HG02610 (cell line): ENCODE results near the gene SERTAD2.

Experiments
- ATAC-seq: cut with Tn5 transposase; IDR thresholded peaks from one replicate; pipeline ENCODE4 v1.9.1; 2021; ENCODE audit warnings: mild to moderate bottlenecking, moderate library complexity; ENCODE audit not compliant: unreplicated experiment

SERTAD2 gene, protein sequence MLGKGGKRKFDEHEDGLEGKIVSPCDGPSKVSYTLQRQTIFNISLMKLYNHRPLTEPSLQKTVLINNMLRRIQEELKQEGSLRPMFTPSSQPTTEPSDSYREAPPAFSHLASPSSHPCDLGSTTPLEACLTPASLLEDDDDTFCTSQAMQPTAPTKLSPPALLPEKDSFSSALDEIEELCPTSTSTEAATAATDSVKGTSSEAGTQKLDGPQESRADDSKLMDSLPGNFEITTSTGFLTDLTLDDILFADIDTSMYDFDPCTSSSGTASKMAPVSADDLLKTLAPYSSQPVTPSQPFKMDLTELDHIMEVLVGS

DNA sequence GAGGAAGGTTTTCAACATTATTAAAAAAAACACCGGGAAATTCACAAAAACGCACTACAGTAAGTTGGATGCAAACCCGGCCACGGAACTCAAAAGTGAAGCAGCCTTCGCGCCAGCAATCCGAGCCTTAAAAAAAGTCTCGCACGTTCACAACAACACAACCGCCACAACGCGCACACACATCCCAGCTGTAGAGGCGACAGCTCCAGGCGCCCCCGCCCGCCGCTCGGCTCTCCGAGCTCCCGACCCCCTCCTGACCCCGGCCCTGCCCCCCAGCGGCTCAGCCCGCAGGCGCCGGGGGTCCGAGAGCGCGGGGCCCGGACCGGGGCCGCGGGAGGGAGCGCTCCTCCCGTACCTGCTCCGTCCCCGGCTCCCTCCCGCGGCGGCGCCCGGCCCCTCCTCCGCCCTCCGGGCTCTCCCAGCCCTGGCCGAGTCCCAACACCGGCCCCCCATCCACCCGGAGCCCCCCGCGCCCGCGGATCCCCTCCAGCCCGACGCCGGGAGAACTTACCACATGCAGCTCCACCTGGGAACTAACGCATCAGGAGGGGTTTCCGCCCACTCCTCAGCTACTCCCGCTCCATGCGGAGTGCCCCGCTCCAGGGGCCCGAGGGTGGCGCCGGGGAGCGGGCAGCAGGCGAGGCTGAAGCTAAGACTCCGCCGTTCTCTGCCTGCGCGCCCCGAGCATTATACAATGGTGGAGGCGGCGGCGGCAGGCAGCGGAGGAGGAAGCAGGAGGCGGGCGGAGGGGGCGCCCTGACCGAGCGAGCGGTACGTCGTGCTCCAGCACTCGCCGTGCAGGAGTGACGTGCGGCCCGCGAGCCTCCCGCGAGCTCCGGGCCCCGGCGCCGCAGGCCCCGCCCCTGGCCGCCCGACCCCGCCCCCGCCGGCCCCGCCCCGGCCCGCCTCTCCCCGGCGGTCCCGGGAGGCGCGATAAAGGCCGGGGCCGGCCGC lies at the start of gene SERTAD2:
TSS of gene SERTAD2 (minus strand) at position 805 of the 954 bp plus-strand sequence. CDS start 17,042 bp downstream, outside the sequence.
- peak; percentile 69 for ATAC-seq

DNA sequence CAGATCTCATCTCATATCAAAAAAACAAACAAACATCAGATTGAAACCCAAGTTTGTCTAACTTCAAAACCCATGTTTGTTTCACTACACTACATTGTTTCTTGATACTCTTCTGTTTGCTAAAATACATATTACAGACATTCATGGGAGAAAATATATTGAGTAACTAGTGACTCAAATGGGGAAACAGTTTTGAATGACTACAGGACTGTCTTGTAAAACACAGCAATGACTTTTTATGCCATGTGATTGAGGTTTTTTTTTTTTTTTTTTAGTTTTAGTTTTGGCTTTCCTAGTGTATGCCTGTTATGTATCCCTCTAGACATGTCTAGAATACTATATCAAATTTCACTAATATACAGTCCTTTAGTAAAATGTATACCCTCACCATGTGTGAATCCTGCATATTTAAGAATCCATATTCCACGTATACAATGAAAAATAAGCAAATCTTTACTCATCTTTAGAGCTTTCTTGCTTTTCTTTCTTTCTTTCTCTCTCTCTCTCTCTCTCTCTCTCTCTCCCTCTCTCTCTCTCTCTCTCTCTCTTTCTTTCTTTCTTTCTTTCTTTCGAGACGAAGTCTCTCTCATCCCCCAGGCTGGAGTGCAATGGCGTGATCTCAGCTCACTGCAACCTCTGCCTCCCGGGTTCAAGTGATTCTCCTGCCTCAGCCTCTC lies 46.6 kb upstream of the SERTAD2 start:
- ATAC-seq, result peak; percentile 59

DNA sequence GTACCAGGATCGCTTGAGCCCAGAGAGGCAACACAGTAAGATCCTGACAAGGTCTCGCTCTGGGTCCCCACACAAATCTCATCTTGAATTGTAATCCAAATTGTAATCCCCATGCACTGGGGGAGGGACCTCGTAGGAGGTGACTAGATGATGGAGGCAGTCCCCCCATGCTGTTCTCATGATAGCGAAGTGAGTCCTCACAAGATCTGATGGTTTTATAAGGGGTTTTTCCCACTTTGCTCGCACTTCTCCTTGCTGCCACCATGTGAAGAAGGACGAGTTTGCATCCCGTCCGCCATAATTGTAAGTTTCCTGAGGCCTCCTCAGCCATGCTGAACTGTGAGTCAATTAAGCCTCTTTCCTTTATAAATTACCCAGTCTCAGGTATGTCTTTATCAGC lies 46.0 kb upstream of the SERTAD2 start:
- peak; percentile 25 for ATAC-seq

DNA sequence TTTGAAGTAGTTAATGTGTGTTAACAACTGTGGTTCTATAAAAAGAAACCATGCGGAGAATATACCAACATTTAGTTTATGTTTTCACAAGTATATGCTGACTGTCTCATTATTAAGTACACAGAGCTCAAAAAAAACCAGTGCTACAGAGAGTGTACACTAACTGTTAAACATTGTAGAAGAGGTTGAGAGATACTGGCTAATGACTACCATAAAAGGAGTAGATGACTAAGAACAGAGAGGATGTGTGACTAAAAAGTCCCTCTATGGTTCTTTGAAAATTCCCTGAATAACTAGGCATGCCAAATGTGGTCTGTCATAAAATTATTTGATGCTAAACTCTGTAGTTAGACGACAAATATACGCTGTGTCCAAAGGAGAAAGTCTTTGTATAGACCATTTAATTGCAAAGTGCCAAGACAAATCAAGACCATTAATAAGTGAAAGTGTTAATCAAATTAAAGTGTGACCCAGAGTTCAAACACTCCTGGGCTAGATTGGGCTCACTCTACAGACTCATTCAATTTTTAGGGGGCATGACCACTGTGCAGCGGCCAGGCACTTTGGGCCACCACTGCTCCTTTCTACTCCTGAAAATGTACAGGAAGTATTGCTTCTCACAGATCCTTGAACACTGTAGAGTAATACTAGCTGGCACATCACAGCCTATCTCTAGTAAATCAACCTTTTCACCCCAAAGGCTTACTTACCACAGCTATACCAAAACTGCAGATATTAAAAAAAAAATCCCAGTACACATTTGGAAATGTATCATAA lies 45.1 kb upstream of the SERTAD2 start:
- ATAC-seq, result peak; percentile 81

DNA sequence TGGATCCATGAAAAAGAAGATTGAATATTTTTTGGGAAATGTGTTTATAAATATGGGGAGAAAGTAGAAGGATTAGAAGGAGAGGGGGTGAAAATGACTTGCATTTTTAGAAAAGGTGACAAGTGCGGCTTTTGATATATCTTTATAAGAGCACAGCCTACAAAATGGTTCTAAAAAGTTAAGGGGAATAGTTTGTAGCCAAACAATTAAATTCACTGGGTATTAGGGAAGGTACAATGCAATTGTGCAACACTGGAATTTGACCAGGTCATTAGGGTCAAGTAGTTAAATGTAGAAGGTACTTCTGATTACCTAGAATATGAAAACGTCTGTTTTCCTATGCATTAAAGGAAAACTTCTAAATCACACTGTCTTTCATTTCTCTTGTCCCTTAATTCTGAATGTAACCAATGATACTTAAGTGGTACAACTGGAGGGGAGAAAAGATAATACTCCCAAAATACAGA lies 44.5 kb upstream of the SERTAD2 start:
- no peak for ATAC-seq

DNA sequence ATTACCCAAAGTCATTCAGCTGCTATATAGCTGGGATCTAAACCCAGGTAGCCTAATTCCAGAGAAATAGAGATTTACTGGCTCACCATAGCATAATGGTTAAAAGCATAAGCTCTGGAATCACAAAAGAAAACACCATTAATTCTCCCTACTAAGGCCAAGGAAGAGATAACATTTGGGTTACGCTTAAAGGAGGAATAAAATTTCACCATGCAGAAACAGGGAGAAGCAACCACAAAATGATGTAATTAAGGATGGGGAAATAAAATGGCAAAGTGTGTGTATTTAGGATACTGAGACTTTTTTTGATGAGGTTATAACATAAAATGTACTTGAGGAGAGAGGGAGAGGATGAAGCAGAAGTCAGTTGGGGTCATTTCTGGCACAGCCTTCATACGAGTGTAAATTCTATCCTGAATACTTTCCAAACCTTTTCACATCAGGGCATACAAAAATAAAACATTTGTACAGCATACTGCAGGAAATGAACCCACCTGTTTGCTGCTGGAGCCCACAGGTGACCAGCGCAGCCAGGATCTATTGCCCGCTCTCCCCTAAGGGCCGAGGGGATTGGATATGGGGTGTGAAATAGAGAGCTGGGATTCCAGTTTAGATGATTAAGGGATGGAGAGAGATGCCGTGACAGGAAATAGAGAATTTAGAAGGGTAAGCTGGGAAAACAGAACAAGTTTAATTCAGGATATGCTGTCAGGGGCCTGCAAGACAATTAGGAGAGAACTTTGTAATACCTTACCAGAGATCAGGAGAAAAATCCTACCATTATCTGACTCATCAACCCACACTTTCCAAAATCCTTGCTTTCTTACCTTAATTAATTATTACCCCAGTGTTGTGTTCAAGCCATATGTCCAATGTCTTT lies 43.8 kb upstream of the SERTAD2 start:
- no peak for ATAC-seq

DNA sequence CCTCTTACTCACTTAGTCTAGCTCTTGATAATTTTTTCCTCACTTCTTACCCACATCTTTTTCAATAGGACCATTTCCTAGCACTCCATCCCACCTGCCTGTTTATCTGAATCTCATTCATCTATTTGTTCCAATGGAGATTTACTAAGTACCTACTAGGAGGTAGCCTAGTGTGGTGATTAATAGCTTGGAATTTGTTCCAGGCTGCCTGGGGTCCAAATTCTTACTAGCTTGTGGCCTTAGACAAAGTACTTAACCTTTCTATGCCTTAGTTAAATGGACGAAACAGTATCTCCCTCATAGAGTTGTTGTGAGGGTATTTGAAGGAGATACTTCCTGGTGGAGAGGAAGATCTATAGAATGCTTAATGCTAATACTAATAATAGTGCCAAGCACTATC lies 42.9 kb upstream of the SERTAD2 start:
- ATAC-seq, result no peak

DNA sequence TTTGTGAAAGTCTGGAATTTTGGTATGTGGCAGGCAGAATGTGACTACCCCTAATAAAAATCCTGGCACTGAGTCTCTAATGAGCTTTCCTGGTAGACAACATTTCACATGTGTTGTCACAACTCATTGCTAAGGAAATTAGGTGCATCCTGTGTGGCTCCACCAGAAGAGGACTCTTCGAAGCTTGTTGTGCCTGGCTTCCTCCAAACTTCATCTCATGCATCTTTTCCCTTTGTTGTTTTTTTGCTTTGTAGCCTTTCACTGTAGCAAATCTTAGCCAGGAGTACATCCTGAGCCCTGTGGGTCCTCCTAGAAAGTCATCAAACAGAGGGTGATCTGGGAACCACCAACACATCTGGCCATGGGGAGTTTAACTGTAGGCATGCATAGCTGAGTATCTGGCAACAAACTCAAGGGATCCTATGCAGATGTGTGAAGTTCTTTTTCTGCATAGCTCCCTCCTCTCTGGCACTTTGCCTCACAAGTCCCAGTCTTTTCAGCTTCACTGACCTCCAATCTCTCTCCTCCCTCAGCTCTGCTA lies 42.1 kb upstream of the SERTAD2 start:
- ATAC-seq, result no peak

DNA sequence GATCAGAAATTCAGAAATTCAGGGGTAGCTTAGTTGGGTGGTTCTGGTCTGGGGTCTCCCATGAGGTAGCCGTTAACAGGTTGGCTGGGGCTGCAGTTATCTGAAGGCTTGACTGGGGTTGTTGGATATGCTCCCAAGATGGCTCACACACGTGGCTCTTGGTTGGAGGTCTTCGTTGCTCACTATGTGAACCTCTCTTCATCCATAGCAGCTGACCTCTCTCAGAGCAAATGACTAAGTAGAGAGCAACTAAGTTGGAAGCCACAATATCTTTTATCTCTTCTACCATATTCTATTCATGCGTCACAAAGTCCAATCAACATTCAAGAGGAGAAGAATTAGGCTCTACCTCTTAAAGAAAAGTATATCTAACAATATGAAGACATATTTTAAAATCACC lies 38.7 kb upstream of the SERTAD2 start:
- no peak for ATAC-seq

DNA sequence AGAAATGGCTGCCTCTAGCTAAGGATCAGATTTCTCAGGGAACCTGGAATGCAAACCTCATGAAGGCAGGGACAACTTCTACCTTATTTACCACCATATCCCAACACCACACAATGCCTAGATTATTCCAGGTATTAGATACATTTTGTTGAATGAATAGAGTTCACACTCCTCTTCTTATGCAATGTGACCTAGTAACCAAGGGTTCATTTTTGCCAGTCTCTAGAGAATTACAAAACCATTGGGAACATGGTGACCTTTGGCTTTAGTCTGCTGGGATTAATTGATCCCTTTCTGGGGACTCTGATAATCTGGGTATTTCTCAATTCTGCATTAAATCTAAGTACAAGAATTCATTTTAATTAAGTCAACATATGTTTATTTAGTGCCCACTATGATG lies 35.2 kb upstream of the SERTAD2 start:
- no peak for ATAC-seq

DNA sequence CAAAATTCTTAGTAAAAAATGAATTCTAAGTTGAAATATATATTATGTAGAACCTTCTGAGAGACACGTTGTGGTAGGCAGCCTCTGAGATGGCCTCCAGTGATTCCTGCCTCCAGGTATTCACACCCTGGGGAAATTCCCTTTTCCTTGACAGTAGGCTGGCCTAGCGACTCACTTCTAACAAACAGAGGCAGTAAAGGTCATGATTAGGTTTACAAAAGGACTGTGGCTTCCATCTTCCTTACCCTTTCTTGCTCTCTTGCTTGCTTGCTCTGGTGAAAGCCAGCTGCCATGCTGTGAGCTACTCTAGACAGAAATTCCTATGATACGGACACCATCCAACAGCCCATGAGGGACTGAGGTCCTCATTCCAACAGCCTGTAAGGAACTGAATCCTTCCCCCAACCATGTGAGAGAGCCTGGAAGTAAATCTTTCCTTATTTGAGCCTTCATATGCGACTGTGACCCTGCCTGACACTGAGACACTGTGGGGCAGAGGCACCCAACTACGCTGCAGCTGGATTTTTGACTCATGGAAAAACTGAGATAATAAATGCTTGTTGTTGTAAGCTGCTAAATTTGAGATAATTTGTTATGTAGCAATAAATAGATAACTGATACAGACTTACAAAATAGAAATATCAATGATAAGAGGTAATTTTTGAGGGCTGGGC lies 32.7 kb upstream of the SERTAD2 start:
- ATAC-seq, result no peak

DNA sequence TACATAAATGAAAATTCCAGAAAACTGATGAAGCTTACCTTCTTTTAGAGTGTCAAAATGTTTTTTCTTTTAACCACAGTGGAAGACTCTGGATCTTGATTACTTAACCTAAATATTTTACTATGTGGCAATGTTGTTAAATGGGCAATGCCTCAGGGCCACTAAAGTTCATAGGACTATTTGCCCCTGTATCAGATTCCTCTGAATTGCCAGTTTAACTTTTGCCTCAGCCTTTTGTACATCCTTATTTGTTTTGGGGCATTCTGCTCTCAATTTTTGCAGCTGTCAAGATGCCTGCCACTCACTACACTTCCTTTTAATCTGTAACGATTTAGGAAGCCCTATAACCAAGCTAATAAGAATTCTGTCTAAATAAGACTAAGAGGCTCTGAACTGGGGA lies 31.7 kb upstream of the SERTAD2 start:
- no peak for ATAC-seq

DNA sequence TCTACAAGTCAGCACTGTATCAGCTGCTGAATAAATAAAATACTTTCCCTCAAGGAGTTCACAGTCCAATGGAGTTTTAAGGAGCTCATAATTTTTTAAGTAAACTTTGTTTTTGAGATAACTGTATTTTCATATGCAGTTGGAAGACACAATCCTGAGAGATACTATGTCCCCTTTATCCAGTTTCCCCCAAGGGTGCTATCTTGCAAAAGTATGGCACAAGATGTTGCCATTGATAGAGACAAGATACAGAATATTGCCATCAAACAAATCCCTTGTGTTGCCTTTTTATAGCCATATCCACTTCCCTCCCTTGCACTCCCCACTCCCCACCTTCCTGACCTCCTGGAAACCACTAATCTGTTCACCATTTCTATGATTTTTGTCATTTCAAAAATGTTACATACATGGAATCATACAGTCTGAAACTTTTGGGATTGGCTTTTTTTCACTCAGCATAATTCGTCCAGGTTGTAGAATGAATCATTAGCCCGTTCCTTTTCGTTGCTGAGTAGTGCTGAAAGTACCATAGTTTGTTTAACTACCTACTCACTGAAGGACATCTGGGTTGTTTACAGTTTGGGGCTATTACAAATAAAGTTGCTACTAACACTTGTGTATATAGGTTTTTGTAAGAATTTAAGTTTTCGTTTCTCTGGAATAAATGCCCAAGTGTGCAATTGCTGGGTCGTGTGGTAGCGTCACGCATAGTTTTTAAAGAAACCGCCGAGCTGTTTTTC lies 30.2 kb upstream of the SERTAD2 start:
- no peak for ATAC-seq

DNA sequence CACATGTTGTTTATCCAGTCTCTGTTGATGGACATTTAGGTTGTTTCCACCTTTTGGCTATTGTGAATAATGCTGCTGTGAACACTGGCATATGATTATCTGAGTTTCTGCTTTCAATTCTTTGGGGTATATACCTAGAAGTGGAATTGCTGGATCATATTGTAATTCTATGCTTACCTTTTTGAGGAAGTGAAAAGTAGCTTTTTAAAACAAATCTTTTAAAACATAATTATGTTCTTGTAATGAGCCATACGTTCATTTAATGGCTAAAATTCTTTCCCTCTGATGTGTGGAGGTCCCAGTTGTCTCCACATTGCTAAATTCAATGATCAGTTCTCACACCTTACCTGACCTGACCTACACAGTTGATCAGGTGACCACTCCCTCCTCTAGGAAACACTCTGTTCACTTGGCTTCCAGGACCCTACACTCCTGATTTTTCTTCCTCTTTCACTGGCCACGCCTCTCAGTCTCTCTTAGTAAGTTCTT lies 27.8 kb upstream of the SERTAD2 start:
- no peak for ATAC-seq

DNA sequence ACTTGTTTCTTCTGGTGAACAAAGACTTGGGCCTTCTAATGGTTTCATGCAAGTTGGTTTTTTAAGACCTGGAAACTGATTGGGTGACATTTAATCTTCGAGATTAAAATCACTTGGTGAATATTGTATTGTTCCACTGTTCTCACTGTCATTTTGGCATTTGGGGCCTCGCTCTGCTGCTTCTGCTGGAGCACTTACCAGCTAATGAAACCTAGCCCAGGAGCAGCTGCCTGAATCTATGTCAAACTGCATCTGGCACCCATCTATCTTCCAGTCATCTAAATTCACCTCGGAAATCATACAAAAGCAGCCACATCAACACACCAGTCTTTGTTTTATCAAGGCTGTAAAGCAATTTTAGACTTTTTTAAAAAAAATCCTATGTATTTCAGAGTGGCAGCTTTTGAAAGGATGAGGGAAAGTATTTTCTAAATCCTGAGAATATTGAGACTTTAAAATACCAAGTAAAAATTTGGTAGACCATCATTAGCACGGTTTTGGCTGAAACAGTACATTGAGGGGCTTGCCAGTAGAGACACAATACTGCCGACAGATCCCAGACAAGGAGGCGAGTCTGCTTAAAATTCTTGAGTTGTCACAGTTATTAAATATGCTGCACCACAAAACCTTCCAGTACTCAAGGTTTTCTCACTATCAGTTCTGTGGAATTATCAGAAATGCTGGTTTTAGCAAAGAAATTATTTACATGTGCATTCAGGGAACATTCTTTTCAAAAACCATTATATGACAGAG lies 26.1 kb upstream of the SERTAD2 start:
- ATAC-seq, result no peak

DNA sequence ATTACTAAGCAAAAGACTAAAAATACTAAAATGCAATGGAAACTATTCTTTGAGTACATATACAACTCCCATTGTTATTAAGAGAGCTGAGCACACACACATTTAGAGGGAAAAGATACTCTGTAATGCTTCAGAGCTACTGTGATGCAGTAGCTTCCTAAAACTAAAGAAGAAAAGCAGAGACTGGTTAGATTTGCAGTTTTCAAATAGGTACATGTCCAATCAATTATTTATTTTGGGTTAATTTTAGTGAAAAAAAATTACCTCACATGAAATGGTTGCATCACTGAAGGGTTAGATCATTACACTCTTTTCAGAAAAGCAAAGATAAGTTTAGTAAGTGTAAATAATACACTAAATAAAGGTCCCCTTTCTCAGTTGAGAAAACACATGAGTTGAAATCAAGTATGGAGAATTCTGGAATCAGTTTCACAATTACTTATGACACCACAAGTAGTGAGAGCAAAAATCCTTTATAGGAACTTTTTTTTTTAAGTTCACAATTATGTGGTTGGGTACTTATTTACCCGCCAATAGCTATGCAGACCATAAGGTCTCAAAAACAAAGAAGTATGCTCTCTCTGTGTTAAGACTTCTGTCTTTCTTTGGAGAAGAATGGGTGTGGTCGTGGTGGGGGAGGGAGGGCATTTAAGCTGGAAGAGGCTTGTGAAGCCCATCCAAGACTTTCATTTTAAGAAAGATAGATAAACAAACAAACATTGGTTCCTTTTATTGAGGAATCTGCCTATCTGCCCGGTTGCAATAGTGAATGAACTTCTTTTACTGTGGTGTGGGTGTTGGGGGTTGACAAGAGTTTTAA lies 25.3 kb upstream of the SERTAD2 start:
- no peak for ATAC-seq
